HG03095 (cell line): ENCODE measurements around the gene ABCC11.

ENCODE experiments used
- ATAC-seq: cut with Tn5 transposase; IDR thresholded peaks from one replicate; pipeline ENCODE4 v1.9.1; 2021; ENCODE audit warnings: moderate library complexity; ENCODE audit not compliant: unreplicated experiment

The ABCC11 gene

DNA sequence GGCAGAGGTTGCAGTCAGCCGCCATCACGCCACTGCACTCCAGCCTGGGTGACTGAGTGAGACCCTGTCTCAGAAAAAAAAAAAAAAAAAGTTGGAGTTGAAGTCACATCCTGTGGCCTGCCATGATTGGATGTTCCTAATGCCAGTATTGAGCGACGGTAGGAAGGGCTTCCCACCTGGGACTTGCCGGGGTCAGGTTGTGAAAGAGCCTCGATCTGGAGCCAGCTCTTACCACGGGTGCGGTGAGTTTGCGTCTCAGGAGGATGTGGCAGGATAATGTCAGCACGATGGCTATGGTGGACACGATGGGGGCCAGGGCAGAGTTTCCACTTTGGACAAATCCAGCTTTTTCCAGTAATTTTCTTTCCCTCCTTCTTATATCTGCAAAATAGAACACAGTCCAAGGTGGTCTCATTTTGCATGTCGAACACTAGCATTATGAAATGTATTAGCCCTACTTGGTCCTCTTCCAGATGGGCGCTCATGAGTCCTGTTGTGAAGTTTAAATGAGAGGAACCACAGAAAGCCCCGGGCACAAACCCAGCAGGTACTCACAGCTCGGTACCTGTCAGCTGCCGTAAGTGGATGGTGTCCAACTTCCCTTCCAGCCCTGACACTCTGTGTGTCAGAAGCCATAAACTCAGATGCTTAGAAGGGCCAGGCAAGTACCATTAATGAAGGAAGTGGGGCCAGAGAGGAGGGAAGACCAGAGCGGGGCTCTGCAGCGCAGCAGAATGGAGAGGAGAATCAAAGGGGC, 113.7 kb downstream of the ABCC11 start:
- no peak for ATAC-seq

DNA sequence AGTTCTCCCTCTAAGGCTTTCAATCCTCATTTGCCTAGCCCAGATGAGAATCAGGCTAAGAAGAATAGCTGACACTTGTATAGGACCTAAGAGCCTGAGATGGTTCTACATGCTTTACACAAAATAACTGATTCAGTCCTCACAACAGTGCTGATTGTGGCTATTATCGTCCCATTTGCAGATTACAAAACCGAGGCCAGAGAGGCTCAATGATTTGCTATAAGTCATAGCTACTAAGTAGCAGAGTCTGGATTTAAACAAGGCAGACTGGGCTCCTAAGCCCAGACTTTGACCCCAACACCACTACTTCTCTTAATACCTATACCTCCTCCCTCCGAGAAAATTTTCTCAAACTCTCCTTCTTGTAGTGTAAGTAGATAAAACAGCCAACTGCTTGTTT, 114.6 kb downstream of the ABCC11 start:
- no peak for ATAC-seq

DNA sequence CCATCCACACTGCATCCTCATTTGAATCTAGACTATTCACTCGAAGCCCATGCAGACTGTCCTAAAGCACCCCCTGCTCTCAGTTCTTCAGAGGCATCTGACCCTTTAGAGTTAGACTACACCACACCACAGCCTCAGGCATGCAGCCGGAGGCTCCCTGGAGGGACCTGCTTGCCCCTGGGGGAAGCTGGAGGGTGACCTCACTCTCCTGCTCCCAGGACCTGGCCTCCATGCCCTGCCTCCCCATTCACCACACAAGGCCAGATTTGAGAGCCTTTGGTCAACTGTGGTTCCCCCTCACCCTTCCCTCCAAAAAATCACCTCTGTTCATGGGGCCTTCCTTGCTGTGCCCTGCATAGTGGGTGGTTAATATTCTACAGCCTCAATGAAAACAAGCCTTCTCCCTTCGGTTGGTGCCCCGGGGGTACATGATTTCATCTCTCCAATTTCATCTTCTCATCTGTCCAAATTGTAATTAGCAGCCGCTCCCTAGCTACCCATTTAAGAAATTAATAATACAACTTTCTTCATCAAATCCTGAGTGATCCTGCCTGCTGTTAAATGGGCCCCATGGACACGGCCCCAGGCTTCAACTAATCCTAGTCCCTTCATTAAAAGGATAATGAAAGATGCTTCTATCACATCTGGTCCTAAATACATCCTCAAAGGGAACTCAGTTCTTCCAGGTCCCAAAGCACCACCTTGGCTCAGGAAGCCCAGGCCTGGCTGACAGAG, 116.0 kb downstream of the ABCC11 start:
- no peak for ATAC-seq

DNA sequence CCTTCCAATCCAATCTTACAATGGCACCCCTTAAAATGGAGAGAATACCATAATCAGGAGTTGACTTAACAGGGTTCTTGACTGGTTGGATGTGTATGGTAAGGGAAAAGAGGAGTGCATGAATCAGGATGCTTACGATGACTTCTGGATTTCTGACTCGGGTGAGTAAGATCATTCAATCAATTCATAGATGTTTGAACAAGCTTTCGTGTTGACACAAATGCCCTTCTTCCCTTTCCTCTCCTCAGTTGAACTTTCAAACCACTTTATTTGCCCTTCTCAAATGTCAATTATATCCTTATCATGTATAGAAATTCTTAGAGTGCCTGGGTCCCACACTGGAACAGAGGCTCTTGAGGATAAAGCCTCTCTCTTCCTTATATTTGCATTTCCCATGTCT, 117.4 kb downstream of the ABCC11 start:
- ATAC-seq: no peak

DNA sequence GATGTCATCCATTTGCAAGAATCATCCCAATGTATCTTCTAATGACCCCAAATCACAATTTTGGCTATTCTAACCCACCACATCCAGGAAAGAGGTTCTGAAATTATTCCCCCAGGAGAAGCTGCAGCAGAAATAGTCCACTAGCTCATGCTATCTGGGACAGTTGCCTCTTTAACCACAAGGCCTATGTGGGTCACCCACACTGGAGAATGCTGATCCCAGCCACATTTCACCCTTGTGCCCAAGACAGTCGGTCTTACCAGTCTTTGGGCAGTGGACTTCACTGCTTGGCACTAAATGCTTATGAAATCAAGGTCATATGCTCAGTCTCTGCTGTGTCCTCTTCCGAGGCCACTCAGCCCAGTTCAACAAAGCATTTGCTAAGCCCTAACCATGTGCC, 118.6 kb downstream of the ABCC11 start:
- no peak for ATAC-seq

DNA sequence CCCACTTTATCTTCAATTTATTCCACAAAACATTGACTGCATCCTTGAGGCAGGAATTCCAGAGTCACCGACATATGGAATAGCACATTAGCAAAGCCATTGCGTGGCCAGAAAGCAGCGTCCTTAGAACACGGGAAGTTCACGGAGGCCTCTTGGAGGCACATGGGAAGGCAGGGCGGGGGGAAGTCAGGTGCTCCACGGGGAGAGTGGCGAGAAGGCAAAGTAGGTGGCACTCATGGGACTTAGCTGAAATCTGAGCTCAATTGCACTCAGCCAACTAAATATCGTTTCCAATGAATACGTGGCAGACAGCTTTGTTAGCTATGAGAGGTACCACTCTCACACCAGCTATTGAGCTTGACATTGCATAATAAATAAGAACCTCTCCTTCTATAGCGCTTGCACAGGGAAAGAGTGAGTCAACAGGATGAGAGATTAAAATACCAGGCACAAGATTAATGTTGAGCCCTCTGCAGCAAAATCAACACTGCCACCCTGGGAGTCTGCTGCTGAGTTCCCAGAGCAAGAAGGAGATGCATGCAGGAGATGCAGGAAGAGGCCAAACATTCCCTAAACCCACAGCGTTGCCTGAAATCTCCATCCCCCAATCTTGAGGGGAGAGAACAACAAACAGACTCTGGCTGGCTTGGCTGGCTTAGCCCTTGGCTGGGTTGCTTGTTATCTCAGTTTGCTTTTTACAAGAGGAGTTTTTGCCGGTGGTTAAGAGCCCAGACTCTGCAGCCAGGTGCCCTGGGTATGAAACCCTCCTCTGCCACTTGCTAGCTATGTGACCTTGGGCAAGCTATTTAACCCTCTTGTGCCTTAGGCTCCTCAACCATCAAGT, 120.3 kb downstream of the ABCC11 start:
- ATAC-seq: no peak

DNA sequence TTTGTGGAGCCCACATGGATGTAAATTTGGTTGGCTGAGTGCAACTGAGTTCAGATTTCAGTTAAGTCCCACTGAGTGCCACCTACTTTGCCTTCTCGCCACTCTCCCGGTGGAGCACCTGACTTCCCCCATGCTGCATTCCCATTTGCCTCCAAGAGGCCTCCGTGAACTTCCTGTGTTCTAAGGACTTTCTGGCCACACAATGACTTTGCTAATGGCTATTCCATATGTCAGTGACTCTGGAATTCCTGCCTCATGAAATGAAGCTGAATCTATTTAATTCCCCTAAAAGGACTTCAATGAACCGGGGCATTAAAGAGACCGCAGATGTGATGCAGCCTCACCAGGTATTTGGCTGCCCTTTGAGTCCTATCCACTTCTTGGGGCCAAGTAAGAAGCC, 121.5 kb downstream of the ABCC11 start:
- no peak for ATAC-seq

DNA sequence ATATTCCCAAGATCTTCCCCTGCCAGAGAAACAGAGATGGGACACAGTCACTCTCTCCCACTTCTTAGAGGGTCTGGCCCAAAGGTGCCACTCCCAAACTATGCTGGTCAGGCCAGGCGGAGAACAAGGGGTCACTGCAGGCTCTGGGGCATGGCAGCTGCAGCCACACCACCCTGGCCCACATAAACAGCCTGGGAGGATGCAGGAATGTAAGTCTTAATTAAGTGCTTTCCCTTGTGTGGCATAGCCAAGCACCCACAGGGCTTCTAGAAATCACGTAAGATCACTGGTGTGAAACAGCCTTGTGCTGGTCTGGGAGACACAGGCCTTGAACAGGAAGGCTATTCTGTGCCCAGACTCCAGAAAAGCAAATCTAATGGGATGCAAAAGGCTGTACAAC, 123.1 kb downstream of the ABCC11 start:
- no peak for ATAC-seq

DNA sequence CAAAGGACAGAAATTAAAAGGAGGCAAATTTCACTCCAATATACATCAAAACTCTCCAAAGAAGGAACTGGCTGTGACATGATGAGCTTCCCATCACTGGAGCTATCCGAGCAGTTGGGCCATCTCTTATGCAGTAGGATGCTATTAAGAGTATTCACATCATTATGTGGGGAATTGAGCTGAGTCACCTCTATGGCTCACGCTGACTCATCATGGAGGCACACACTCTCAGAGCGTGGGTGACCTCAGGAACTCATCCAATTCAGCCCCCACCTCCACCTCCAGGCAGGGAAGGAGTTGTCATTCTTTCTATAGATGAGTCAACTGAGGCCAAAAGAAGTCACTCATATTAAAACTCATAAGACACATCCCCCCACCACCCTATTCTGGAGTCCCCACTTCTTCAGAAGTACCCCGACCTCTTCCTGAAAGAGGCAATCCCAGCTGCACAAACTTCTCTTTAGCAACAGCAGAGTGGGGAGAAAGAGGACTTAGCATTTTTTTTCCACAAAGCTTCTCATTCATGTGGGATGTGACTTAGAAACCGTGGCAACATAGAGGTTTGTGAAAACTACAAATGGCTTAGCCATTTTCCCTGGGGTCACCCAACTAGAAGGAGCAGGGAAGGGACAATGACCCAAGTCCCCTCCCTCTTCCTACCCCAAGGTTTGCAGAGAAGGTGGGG, 124.1 kb downstream of the ABCC11 start:
- peak; percentile 57 for ATAC-seq

DNA sequence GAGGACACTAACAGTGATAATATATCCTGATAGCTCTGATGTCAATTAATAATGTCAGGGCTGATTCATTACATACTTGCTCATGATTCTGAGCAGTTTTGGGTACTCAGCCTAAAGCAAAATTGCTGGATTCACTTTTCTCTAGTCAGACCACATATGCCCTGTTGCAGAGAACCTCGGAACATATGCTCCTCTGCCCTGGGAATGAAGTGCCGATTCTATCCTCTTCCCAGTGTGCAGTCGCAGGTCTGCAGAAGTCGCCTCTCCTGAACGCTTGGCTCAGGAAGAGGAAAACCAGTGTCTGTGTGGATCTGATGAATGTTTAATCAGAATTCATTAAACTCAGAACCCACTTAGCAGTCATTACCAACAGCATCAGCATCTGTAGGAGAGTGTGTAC, 126.1 kb downstream of the ABCC11 start:
- no peak for ATAC-seq

DNA sequence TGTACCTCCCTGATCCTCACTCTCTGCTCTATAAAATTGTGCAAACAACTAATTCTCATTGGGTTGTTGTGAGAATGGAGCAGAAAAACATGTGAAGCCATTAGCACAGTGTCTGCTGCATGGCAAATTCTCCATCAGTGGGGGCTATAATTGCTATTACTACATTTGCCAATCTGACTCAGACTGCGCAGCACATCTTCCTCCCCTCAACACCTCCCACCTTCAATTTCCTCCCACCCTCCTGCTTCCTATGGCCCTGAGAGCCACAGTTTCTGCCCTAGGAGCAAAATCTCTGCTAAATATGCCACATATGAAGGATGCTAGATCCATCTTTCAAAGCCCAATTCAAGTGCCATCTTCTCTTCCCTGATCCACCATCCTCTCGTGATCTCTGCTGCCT, 128.5 kb downstream of the ABCC11 start:
- no peak for ATAC-seq

DNA sequence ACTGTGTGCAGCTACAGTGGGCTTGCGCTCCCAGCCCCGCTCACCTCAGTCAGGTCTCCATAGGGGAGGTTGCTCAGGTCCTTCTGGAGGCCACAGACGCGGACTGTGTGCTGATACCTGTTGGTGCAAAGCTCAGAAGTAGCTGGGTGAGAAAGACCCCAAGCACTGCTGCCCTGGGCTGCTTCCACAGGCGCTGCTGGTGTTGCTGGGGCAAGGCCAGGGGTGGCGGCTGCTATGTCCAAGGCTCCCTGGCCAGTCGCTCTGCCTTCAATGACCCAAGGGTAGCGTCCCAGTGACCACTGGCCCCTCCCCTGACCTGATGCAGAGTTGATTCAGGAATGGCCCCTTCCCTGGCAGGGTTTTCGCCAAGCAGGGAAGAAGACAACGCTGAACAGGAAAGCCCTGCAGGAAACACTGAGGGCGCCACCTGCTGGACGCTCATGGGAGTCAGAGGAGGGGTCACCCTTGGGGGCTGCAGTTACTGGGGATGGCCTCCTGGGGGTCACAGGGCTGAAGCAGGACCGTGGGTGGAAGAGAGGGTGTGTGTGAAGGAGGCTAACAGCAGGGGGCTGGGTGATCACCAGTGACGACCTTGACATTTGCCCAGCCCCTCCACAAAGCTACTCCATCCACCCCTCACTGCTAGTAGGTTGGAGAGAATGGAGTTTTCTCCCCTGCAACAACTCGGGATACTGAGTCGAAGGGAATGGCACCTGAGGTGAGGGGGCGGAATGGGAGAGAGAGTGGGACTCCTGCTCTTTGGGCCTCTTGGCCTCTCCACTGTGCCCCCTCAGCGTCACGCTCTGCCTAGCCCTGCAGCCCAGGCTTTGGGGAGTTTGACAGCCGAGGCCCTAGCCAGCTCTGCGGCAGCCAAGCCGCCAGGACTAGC, 129.9 kb downstream of the ABCC11 start:
- ATAC-seq: no peak
